Testis (tissue), 2 donors: ENCODE results near the gene LPCAT2.

ENCODE experiments used
- POLR2A ChIP-seq: fragments of 450-650 bp; IDR thresholded peaks from one replicate; pipeline ENCODE4 v1.6.1; 2017; ENCODE audit warnings: antibody characterized with exemption, mild to moderate bottlenecking, moderate library complexity
- TF ChIP-seq, protein P1 (sequence below), 3 experiments: fragments of 450-650 bp in 2 of 3; fragments of 200-600 bp in 1 of 3; sonication (generic) in 1 of 3; IDR thresholded peaks; one replicate each; pipeline ENCODE4 v1.5.1; 2016 to 2019; ENCODE audit warnings: antibody characterized with exemption in 3 of 3, mild to moderate bottlenecking in 2 of 3, moderate library complexity in 1 of 3

DNA sequence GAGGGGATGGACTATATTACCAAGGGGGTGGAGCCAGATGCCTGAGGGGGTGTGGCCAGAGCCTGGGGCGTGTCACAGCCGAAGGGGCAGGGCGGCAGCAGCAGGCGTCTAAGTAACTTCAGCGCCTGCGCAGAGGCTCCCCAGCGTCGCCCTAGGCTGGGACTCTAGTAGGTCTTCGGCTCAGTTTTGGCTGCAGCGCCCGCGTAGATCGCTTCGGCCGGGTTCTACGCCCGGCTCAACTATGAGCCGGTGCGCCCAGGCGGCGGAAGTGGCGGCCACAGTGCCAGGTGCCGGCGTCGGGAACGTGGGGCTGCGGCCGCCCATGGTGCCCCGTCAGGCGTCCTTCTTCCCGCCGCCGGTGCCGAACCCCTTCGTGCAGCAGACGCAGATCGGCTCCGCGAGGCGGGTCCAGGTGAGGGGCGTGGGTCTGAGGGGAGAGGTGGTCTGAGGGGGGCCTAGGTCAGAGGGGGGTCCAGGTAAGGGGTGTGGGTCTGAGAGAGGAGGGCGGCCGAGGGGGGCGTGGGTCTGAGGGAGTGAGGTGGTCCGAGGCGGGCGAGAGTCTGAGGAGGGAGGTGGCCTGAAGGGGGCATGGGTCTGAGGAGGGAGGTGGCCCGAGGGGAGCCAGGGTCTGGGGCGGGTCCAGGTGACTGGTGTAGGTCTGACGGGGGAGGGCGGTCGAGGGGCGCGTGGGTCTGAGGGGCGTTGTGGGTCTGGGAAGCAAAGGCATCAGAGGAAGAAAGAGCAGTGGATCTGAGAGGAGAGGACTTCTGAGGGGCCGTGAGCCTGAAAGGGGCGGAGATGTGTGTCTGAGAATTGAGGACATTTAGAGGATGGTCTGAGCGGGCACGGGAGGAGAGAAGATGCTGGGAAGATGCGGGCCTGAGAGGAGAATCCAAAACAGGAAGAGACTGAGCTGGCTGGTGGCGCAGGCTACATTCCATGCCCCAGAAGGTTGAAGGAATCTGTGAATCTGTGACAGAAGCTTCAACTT lies at the start of gene LPCAT2:
- TF ChIP-seq, protein P1, sequence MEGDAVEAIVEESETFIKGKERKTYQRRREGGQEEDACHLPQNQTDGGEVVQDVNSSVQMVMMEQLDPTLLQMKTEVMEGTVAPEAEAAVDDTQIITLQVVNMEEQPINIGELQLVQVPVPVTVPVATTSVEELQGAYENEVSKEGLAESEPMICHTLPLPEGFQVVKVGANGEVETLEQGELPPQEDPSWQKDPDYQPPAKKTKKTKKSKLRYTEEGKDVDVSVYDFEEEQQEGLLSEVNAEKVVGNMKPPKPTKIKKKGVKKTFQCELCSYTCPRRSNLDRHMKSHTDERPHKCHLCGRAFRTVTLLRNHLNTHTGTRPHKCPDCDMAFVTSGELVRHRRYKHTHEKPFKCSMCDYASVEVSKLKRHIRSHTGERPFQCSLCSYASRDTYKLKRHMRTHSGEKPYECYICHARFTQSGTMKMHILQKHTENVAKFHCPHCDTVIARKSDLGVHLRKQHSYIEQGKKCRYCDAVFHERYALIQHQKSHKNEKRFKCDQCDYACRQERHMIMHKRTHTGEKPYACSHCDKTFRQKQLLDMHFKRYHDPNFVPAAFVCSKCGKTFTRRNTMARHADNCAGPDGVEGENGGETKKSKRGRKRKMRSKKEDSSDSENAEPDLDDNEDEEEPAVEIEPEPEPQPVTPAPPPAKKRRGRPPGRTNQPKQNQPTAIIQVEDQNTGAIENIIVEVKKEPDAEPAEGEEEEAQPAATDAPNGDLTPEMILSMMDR (IDR thresholded peaks at IDR 0.05), result no peak
- no peak for TF ChIP-seq POLR2A
